GM21786 (cell line): ENCODE data around the gene BUD13.
"Not testable (repeated sequence)": the region's sequence is repeated elsewhere in the genome, so short reads cannot be mapped to it uniquely, and the experiment has no call there.

Experiments used
- ATAC-seq: cut with Tn5 transposase; IDR thresholded peaks from one replicate; pipeline ENCODE4 v1.9.1; 2021; ENCODE audit not compliant: unreplicated experiment

The BUD13 gene

GRCh38 chr11:116762132-116762531 lies 10.7 kb downstream of the BUD13 start:
- no peak for ATAC-seq

- not testable (repeated sequence) for ATAC-seq
These were observed 16.7 kb downstream of the BUD13 start for GRCh38 chr11:116756044-116756443.

GRCh38 chr11:116750070-116750718 lies 22.6 kb downstream of the BUD13 start:
- ATAC-seq, result no peak

GRCh38 chr11:116742104-116742503 lies 30.7 kb downstream of the BUD13 start:
- ATAC-seq, result no peak

- ATAC-seq, result no peak
These were observed 32.0 kb downstream of the BUD13 start for GRCh38 chr11:116740741-116741140.

GRCh38 chr11:116738975-116739374 lies 33.8 kb downstream of the BUD13 start:
- no peak for ATAC-seq

- ATAC-seq, result no peak
These were observed 36.0 kb downstream of the BUD13 start for GRCh38 chr11:116736763-116737162.

GRCh38 chr11:116733969-116734508 lies 38.7 kb downstream of the BUD13 start:
- ATAC-seq, result no peak

GRCh38 chr11:116733043-116733755 lies 39.6 kb downstream of the BUD13 start:
- no peak for ATAC-seq

- ATAC-seq, result peak; percentile 91
These were observed 40.3 kb downstream of the BUD13 start for GRCh38 chr11:116732271-116733042.

- ATAC-seq, result no peak
These were observed 41.0 kb downstream of the BUD13 start for GRCh38 chr11:116731821-116732220.

GRCh38 chr11:116731097-116731761 lies 41.6 kb downstream of the BUD13 start:
- ATAC-seq, result no peak

GRCh38 chr11:116730601-116731000 lies 42.2 kb downstream of the BUD13 start:
- ATAC-seq, result no peak

- ATAC-seq, result no peak
These were observed 42.6 kb downstream of the BUD13 start for GRCh38 chr11:116730241-116730561.

- ATAC-seq, result no peak
These were observed 43.1 kb downstream of the BUD13 start for GRCh38 chr11:116729501-116730240.

GRCh38 chr11:116727990-116728389 lies 44.8 kb downstream of the BUD13 start:
- no peak for ATAC-seq

- ATAC-seq, result no peak
These were observed 47.2 kb downstream of the BUD13 start for GRCh38 chr11:116725434-116726221.

- no peak for ATAC-seq
These were observed 48.0 kb downstream of the BUD13 start for GRCh38 chr11:116724813-116725212.

GRCh38 chr11:116723511-116723910 lies 49.3 kb downstream of the BUD13 start:
- no peak for ATAC-seq

- ATAC-seq, result no peak
These were observed 50.8 kb downstream of the BUD13 start for GRCh38 chr11:116721988-116722387.
